ENCODE data around the gene KRTAP10-7.
"Not testable (repeated sequence)": the region's sequence is repeated elsewhere in the genome, so short reads cannot be mapped to it uniquely, and the experiment has no call there.

KRTAP10-7 gene, protein sequence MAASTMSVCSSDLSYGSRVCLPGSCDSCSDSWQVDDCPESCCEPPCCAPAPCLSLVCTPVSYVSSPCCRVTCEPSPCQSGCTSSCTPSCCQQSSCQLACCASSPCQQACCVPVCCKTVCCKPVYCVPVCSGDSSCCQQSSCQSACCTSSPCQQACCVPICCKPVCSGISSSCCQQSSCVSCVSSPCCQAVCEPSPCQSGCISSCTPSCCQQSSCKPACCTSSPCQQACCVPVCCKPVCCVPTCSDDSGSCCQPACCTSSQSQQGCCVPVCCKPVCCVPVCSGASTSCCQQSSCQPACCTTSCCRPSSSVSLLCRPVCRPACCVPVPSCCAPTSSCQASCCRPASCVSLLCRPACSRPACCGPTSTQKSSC

DNA sequence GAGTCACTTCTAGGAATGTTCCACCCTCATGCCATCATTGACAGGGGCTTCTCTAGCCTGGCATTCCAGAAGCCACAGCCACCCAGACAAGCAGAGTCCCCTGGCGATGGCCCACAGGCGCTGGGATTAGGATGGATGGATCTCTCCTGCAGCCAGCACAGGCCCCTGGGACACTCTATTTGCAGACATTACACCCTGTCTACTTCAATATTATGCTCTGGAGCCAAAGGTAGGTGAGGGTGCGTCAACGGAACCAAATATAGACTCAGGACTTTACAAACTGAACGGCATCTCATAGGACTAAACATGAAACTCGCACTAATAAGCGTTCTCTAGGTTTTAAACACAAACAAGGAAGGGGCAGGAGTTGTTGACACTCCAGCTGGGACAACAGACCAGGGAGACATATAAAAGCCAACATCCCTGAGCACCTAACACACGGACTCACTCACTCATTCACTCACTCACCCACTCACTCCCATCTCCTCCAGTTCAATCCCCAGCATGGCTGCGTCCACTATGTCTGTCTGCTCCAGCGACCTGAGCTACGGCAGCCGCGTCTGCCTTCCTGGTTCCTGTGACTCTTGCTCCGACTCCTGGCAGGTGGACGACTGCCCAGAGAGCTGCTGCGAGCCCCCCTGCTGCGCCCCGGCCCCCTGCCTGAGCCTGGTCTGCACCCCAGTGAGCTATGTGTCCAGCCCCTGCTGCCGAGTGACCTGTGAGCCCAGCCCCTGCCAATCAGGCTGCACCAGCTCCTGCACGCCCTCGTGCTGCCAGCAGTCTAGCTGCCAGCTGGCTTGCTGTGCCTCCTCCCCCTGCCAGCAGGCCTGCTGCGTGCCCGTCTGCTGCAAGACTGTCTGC lies at the start of gene KRTAP10-7:
Gene KRTAP10-7, plus strand, starts transcription at position 480 of the 861 bp plus-strand sequence. Its CDS starts 25 bp downstream, at position 505.
- H3K36me3 ChIP-seq (ENCODE audit: control insufficient read depth, low read length); H3F3A ChIP-seq (ENCODE audit: control insufficient read depth, insufficient read depth); H4K20me1 ChIP-seq (ENCODE audit: control insufficient read depth, insufficient read depth, low read depth, low read length); H3K27ac ChIP-seq (ENCODE audit: low read depth, low read length); H3K79me2 ChIP-seq (ENCODE audit: control insufficient read depth, low read length); H3K9me3 ChIP-seq (ENCODE audit: control insufficient read depth, insufficient read depth, low read length); H3K4me2 ChIP-seq (ENCODE audit: low read length); H3K4me1 ChIP-seq (ENCODE audit: control insufficient read depth, low read length); H3K9me2 ChIP-seq (replicated peaks; ENCODE audit: control insufficient read depth, low read length); H3K4me3 ChIP-seq (ENCODE audit: low read length); H3K27me3 ChIP-seq (ENCODE audit: control insufficient read depth, low read length): not testable (repeated sequence)

DNA sequence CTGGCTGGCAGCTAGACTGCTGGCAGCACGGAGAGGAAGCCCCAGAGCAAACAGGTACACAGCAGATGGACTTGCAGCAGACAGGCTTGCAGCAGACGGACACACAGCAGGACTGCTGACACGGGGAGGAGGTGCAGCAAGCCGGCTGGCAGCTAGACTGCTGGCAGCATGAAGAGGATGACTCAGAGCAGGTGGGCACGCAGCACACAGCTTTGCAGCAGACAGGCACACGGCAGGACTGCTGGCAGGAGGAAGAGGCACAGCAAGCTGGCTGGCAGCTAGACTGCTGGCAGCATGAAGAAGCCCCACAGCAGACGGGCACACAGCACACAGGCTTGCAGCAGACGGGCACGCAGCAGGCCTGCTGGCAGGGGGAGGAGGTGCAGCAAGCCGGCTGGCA lies 49.6 kb upstream of the KRTAP10-7 start:
- H3K36me3 ChIP-seq (ENCODE audit: control insufficient read depth, low read length), result no peaks in the 10 kb centered on the region
- peaks cover 9% of the 10 kb centered on the region for H3K4me1 ChIP-seq (ENCODE audit: control insufficient read depth, low read length)
- no peak overlapping the region for H3K4me2 ChIP-seq (ENCODE audit: low read length)
- no peaks in the 10 kb centered on the region for H3K27me3 ChIP-seq (ENCODE audit: control insufficient read depth, low read length)
- H3F3A ChIP-seq (ENCODE audit: control insufficient read depth, insufficient read depth), result no peaks in the 10 kb centered on the region
- H3K4me3 ChIP-seq (ENCODE audit: low read length), result no peak overlapping the region
- no peaks in the 10 kb centered on the region for H3K79me2 ChIP-seq (ENCODE audit: control insufficient read depth, low read length)
- TF ChIP-seq EZH2phosphoT487 (IDR thresholded peaks at IDR 0.05; ENCODE audit: borderline replicate concordance, low read length), result no peak
- TF ChIP-seq, protein P1, sequence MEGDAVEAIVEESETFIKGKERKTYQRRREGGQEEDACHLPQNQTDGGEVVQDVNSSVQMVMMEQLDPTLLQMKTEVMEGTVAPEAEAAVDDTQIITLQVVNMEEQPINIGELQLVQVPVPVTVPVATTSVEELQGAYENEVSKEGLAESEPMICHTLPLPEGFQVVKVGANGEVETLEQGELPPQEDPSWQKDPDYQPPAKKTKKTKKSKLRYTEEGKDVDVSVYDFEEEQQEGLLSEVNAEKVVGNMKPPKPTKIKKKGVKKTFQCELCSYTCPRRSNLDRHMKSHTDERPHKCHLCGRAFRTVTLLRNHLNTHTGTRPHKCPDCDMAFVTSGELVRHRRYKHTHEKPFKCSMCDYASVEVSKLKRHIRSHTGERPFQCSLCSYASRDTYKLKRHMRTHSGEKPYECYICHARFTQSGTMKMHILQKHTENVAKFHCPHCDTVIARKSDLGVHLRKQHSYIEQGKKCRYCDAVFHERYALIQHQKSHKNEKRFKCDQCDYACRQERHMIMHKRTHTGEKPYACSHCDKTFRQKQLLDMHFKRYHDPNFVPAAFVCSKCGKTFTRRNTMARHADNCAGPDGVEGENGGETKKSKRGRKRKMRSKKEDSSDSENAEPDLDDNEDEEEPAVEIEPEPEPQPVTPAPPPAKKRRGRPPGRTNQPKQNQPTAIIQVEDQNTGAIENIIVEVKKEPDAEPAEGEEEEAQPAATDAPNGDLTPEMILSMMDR (IDR thresholded peaks at IDR 0.05; ENCODE audit: low read depth, low read length, poor library complexity, severe bottlenecking), result no peak
- no peaks in the 10 kb centered on the region for H4K20me1 ChIP-seq (ENCODE audit: control insufficient read depth, insufficient read depth, low read depth, low read length)
- no peaks in the 10 kb centered on the region for H3K9me2 ChIP-seq (replicated peaks; ENCODE audit: control insufficient read depth, low read length)
- H3K9me3 ChIP-seq (ENCODE audit: control insufficient read depth, insufficient read depth, low read length), result peaks cover 15% of the 10 kb centered on the region
- H3K27ac ChIP-seq (ENCODE audit: low read depth, low read length), result no peak overlapping the region

DNA sequence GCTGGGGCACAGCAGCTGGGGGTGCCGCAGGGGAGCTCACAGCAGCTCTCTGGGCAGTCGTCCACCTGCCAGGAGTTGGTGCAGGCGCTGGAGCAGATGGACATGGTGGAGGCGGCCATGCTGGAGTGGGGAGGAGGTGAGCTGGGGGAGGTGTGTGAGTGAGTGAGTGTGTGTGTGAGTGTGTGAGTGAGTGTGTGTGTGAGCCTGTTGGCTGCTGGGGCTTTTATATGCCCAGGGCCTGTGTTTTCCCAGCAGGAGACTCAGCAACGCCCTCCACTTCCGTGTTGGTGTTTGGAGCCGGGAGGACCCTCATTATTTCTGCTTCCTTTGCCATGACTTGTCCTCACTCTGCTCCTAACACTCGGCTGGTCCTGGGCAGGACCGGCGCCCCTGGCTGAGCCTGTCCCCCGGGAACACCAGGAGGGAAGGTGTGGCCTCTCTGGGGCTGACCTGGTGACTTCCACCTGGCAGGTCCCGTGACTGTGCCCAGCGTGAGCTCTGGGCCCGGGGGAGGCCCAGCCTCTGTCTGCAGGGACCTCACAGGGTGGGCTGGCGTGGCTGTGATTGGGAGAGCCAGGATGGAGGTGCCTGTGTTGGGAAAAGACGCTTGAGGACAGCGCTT lies 48.9 kb upstream of the KRTAP10-7 start, which contains the start of gene KRTAP10-2:
Gene KRTAP10-2, minus strand, starts transcription at position 166 of the 622 bp plus-strand sequence. Its CDS starts 47 bp downstream, at position 119.
- no peak for TF ChIP-seq EZH2phosphoT487 (IDR thresholded peaks at IDR 0.05; ENCODE audit: borderline replicate concordance, low read length)
- no peaks in the 10 kb centered on the region for H3F3A ChIP-seq (ENCODE audit: control insufficient read depth, insufficient read depth)
- no peak within 1 kb of the TSS for H3K4me2 ChIP-seq (ENCODE audit: low read length)
- H3K79me2 ChIP-seq (ENCODE audit: control insufficient read depth, low read length), result no peaks in the 10 kb centered on the region
- no peak within 1 kb of the TSS for H3K4me3 ChIP-seq (ENCODE audit: low read length)
- peaks cover 9% of the 10 kb centered on the region for H3K4me1 ChIP-seq (ENCODE audit: control insufficient read depth, low read length)
- H3K27me3 ChIP-seq (ENCODE audit: control insufficient read depth, low read length), result no peaks in the 10 kb centered on the region
- H4K20me1 ChIP-seq (ENCODE audit: control insufficient read depth, insufficient read depth, low read depth, low read length), result no peaks in the 10 kb centered on the region
- H3K36me3 ChIP-seq (ENCODE audit: control insufficient read depth, low read length), result no peaks in the 10 kb centered on the region
- H3K27ac ChIP-seq (ENCODE audit: low read depth, low read length), result no peak within 1 kb of the TSS
- peaks cover 13% of the 10 kb centered on the region for H3K9me3 ChIP-seq (ENCODE audit: control insufficient read depth, insufficient read depth, low read length)
- no peaks in the 10 kb centered on the region for H3K9me2 ChIP-seq (replicated peaks; ENCODE audit: control insufficient read depth, low read length)

DNA sequence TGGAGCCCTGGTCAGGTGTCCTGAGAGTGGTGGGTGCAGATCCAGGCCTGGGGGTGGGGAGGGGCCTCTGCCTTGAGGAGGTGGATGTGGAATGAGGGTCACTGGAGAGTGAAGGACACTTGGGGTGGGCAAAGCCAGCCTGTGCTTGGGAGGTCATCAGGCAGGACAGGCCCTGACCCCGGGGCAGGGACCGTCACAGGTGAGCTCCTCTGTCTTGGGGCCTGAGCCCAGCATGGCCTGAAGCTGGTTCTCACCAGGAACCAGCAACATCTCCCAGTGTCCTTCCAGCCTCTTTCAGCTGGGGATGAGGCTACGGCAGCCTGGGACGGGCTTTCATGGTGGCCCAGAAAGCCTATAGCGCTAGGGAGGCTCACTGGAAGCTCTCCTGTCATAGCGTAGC lies 48.3 kb upstream of the KRTAP10-7 start:
- H3F3A ChIP-seq (ENCODE audit: control insufficient read depth, insufficient read depth), result no peaks in the 10 kb centered on the region
- H3K4me2 ChIP-seq (ENCODE audit: low read length), result no peak overlapping the region
- H3K4me1 ChIP-seq (ENCODE audit: control insufficient read depth, low read length), result peaks cover 9% of the 10 kb centered on the region

More for the DNA sequence above, 48.3 kb upstream of the KRTAP10-7 start:
- no peak overlapping the region for H3K27ac ChIP-seq (ENCODE audit: low read depth, low read length)
- H3K9me3 ChIP-seq (ENCODE audit: control insufficient read depth, insufficient read depth, low read length), result peaks cover 6% of the 10 kb centered on the region
- H3K4me3 ChIP-seq (ENCODE audit: low read length), result no peak overlapping the region
- no peaks in the 10 kb centered on the region for H3K36me3 ChIP-seq (ENCODE audit: control insufficient read depth, low read length)
- H3K9me2 ChIP-seq (replicated peaks; ENCODE audit: control insufficient read depth, low read length), result no peaks in the 10 kb centered on the region
- H4K20me1 ChIP-seq (ENCODE audit: control insufficient read depth, insufficient read depth, low read depth, low read length), result no peaks in the 10 kb centered on the region
- H3K27me3 ChIP-seq (ENCODE audit: control insufficient read depth, low read length), result no peaks in the 10 kb centered on the region
- no peaks in the 10 kb centered on the region for H3K79me2 ChIP-seq (ENCODE audit: control insufficient read depth, low read length)
- no peak for TF ChIP-seq EZH2phosphoT487 (IDR thresholded peaks at IDR 0.05; ENCODE audit: borderline replicate concordance, low read length)
- TF ChIP-seq, protein P1 (IDR thresholded peaks at IDR 0.05; ENCODE audit: low read depth, low read length, poor library complexity, severe bottlenecking), result no peak
